ENCODE data around the gene BOLA1. TPM values are rescaled to one million over a fixed set of nuclear protein-coding genes. Genes with fewer than 3 reads are reported as not detected.

The BOLA1 gene
- total RNA-seq, 1 donor from 2014 or later = 6.4 TPM

GRCh38 chr1:149942207-149942606 is 42.8 kb downstream of the BOLA1 start:
- peak; percentile 61 for DNase-seq
- peaks cover 33% of the 10 kb centered on the region for H3K4me1 Mint-ChIP-seq (ENCODE audit: low read depth, unreplicated experiment)
- H3K9me3 Mint-ChIP-seq (ENCODE audit: unreplicated experiment) = peaks cover 2% of the 10 kb centered on the region
- peaks cover 4% of the 10 kb centered on the region for H3K27me3 Mint-ChIP-seq (ENCODE audit: unreplicated experiment)
- no peak overlapping the region for H3K27ac Mint-ChIP-seq (ENCODE audit: unreplicated experiment)
- H3K4me3 Mint-ChIP-seq (ENCODE audit: unreplicated experiment) = no peak overlapping the region
- no peak for TF ChIP-seq CTCF (IDR thresholded peaks at IDR 0.05; ENCODE audit: partially characterized antibody, unreplicated experiment)
- peaks cover 6% of the 10 kb centered on the region for H3K36me3 Mint-ChIP-seq (ENCODE audit: unreplicated experiment)

GRCh38 chr1:149942885-149943284 is 43.5 kb downstream of the BOLA1 start:
- Mint-ChIP-seq H3K4me3 (ENCODE audit: unreplicated experiment) (no peak overlapping the region), H3K9me3 (ENCODE audit: unreplicated experiment) (peaks cover 2% of the 10 kb centered on the region), H3K4me1 (ENCODE audit: low read depth, unreplicated experiment) (peaks cover 28% of the 10 kb centered on the region), H3K27ac (ENCODE audit: unreplicated experiment) (peak overlapping the region; percentile 34), H3K36me3 (ENCODE audit: unreplicated experiment) (peaks cover 6% of the 10 kb centered on the region), H3K27me3 (ENCODE audit: unreplicated experiment) (peaks cover 4% of the 10 kb centered on the region)
- DNase-seq = no peak
- no peak for TF ChIP-seq CTCF (IDR thresholded peaks at IDR 0.05; ENCODE audit: partially characterized antibody, unreplicated experiment)

GRCh38 chr1:149945206-149945605 is 45.8 kb downstream of the BOLA1 start:
- Mint-ChIP-seq H3K9me3 (ENCODE audit: unreplicated experiment) (peaks cover 2% of the 10 kb centered on the region), H3K27me3 (ENCODE audit: unreplicated experiment) (peaks cover 2% of the 10 kb centered on the region), H3K27ac (ENCODE audit: unreplicated experiment) (no peak overlapping the region), H3K4me3 (ENCODE audit: unreplicated experiment) (no peak overlapping the region), H3K4me1 (ENCODE audit: low read depth, unreplicated experiment) (peaks cover 28% of the 10 kb centered on the region), H3K36me3 (ENCODE audit: unreplicated experiment) (peaks cover 6% of the 10 kb centered on the region)
- no peak for DNase-seq
- no peak for TF ChIP-seq CTCF (IDR thresholded peaks at IDR 0.05; ENCODE audit: partially characterized antibody, unreplicated experiment)

GRCh38 chr1:149949911-149950310 is 50.5 kb downstream of the BOLA1 start:
- H3K36me3 Mint-ChIP-seq (ENCODE audit: unreplicated experiment) = no peaks in the 10 kb centered on the region
- H3K27me3 Mint-ChIP-seq (ENCODE audit: unreplicated experiment) = no peaks in the 10 kb centered on the region
- peaks cover 3% of the 10 kb centered on the region for H3K4me1 Mint-ChIP-seq (ENCODE audit: low read depth, unreplicated experiment)
- H3K27ac Mint-ChIP-seq (ENCODE audit: unreplicated experiment) = no peak overlapping the region
- no peak for TF ChIP-seq CTCF (IDR thresholded peaks at IDR 0.05; ENCODE audit: partially characterized antibody, unreplicated experiment)
- H3K9me3 Mint-ChIP-seq (ENCODE audit: unreplicated experiment) = peaks cover 3% of the 10 kb centered on the region
- no peak for DNase-seq
- H3K4me3 Mint-ChIP-seq (ENCODE audit: unreplicated experiment) = no peak overlapping the region

Other genes with a start within 250 kb of the BOLA1 start
- not detected for gene FCGR1A, start 116.9 kb upstream of the BOLA1 start, total RNA-seq (ENCODE audit: unreplicated experiment)
- gene SV2A, start 18.3 kb downstream of the BOLA1 start, total RNA-seq (ENCODE audit: unreplicated experiment) = 34.9 TPM
- gene SF3B4, start 28.2 kb downstream of the BOLA1 start, total RNA-seq (ENCODE audit: unreplicated experiment) = 47.3 TPM
- 2.6 TPM for gene MTMR11, start 37.3 kb downstream of the BOLA1 start, total RNA-seq (ENCODE audit: unreplicated experiment)
- gene OTUD7B, start 111.2 kb downstream of the BOLA1 start, total RNA-seq (ENCODE audit: unreplicated experiment) = 15.4 TPM
- 60.0 TPM for gene VPS45, start 168.2 kb downstream of the BOLA1 start, total RNA-seq (ENCODE audit: unreplicated experiment)